CD4-positive, alpha-beta T cell treated with Interleukin-6 for 4 hours (primary cell): Measurements from ENCODE around the gene CCDC68.
"Not testable (repeated sequence)": the region's sequence is repeated elsewhere in the genome, so short reads cannot be mapped to it uniquely, and the experiment has no call there.

ENCODE experiments used
- DNase-seq: peaks from one replicate; pipeline ENCODE4 v3.0.0-alpha.2; 2020; ENCODE audit warnings: mixed read lengths

CCDC68 gene

GRCh38 chr18:54871231-54871630 lies 88.0 kb downstream of the CCDC68 start:
- no peak for DNase-seq

GRCh38 chr18:54867131-54867530 lies 92.1 kb downstream of the CCDC68 start:
- no peak for DNase-seq

DNA sequence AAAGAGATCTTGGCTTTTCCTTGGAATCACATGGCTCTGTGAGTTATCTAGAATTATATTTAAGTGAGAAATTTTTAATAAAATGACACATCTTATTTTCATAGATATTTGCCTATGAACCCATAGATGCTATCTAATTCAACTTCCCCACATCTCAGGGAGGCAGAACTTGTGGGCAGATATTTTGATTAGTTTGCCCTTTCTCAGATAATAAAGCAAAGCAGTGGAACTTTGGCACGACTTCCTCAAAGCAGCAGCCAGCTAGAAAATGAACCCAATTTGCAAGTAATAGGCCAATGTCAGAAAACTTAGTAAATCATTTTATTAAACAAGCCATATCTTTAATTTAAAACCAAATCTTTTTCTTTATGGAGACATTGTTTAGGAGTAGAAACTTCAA lies 98.3 kb downstream of the CCDC68 start:
- no peak for DNase-seq

- no peak for DNase-seq
Measured at GRCh38 chr18:54859667-54860421, 99.4 kb downstream of the CCDC68 start.

DNA sequence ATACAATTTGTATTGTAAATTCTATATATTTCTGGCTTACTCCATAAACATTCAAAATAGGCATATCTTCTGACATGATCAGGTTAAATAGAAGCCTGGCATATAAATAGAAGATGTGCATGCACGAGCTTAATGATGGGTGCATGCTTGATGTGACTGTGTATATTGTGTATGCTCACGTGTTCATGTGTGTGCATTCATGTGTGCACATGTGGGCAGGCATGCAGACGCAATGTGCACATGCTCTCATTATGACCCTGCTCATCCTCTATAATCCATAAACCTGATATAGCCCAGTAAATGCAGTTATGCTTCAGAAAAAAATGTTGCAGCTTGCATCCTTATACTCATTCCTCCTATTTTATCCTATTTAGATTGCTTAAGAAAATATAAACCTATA lies 101.8 kb downstream of the CCDC68 start:
- no peak for DNase-seq

DNA sequence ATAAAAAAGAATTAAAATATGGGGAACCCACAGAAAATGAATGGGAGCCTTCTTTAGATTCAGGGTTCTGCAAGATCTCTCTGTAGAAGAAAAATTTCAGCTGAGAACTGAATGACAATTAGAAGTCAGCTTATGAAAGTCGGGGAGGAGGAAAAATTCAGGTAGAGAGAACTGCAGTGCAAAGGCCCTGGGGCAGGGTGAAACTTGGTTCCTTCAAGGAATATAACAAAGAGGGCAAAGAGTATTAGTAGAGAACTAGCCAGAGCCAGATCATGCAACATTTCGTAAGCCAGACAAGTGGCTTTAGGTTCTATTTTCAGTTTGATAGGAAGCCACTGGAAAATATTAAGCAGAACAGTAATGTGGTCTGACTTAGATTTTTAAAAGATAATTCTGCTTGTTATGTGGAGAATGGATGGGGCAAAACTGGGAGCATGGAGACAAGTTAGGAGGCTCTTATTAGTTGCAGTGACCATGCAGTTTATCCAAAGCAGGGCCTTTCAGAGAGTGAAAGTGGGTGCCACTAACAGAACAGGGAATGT lies 103.1 kb downstream of the CCDC68 start:
- no peak for DNase-seq

- DNase-seq: not testable (repeated sequence)
Measured at GRCh38 chr18:54855050-54855449, 104.2 kb downstream of the CCDC68 start.

DNA sequence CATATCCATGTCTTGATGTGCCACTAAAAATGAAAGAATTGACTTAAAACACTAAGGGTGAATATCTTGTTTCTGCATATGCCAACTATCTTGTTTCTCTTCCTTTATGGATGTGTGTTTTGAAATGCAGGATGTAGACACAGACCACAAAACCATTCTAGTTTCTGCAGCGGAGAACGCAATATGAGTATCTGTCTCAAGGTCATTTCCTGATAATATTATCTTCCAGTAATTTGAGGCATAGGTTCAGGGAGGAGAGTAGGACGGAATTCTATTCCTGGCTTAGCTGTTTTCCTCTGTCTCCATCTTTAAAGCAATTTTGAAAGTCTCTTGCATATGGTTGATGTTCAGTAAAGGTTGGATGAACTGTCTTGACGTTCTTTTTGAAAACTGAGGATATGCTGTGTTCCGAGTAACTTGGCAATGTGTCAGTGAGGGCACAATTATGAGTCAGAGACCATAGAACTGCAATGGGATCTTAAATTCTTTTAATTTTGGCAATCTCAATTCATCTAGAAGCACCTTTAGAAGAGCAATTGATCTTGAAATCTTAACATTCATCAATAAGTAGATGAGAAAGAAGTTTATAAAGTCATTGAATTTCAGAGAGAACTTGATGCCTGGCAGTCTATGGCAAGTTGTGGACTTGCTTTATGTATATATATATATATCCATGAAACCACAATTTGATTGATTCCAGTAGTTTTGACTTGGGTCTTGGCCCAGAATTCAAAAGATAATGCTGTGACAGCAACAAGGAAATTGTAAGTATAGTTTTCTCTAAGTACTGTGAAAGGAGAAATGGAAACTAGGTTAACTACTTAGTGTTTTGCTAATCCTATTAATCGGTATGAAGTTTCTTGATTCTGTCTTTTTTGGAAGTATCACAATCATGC lies 106.2 kb downstream of the CCDC68 start:
- DNase-seq: no peak
